DND-41 (cell line): ENCODE results near the gene BCAP31.
"Not testable (repeated sequence)": the region's sequence is repeated elsewhere in the genome, so short reads cannot be mapped to it uniquely, and the experiment has no call there.

Experiments used
- ATAC-seq: fragments of 200-7000 bp; cut with Tn5 transposase; 3 replicates; pipeline ENCODE4 v1.9.1; 2021; ENCODE audit warnings: low read depth; ENCODE audit not compliant: insufficient read depth
- DNase-seq: peaks from one replicate; pipeline ENCODE4 v3.0.0-alpha.2; 2020
- H2AFZ ChIP-seq: 2 replicates; pipeline ENCODE4 v1.6.0; 2012; ENCODE audit warnings: low read depth, low read length
- H3K27ac ChIP-seq: 2 replicates; pipeline ENCODE4 v1.5.1; 2012; ENCODE audit warnings: low read length, inconsistent platforms
- H3K27me3 ChIP-seq: fragments of 200-600 bp; sonication (generic); 2 replicates; pipeline ENCODE4 v1.6.0; 2012; ENCODE audit warnings: low read length, mild to moderate bottlenecking, inconsistent platforms; ENCODE audit not compliant: insufficient read depth, poor library complexity
- H3K36me3 ChIP-seq: 2 replicates; pipeline ENCODE4 v1.5.1; 2012; ENCODE audit warnings: low read length, inconsistent platforms; ENCODE audit not compliant: insufficient read depth
- H3K4me1 ChIP-seq: 2 replicates; pipeline ENCODE4 v1.5.1; 2012; ENCODE audit warnings: mild to moderate bottlenecking, low read length; ENCODE audit not compliant: insufficient read depth
- H3K4me2 ChIP-seq: 2 replicates; pipeline ENCODE4 v1.6.0; 2012; ENCODE audit warnings: mild to moderate bottlenecking, moderate library complexity, low read length, inconsistent platforms; ENCODE audit not compliant: insufficient read depth
- H3K4me3 ChIP-seq, 2 experiments: fragments of 200-600 bp in 1 of 2; shearing (Covaris generic) in 1 of 2; 2 replicates each; pipeline ENCODE4 v1.5.1; 2012 to 2016; ENCODE audit warnings: inconsistent platforms in 2 of 2, low read length in 2 of 2, mild to moderate bottlenecking in 2 of 2, low read depth in 1 of 2, moderate library complexity in 1 of 2
- H3K79me2 ChIP-seq: 2 replicates; pipeline ENCODE4 v1.6.0; 2012; ENCODE audit warnings: low read length, inconsistent platforms; ENCODE audit not compliant: insufficient read depth
- H3K9ac ChIP-seq: 2 replicates; pipeline ENCODE4 v1.6.0; 2012; ENCODE audit warnings: low read depth, mild to moderate bottlenecking, inconsistent platforms, low read length, moderate library complexity
- H3K9me3 ChIP-seq: 2 replicates; pipeline ENCODE4 v1.5.1; 2012; ENCODE audit warnings: low read length, moderate library complexity, mild to moderate bottlenecking, inconsistent platforms; ENCODE audit not compliant: insufficient read depth, severe bottlenecking
- H4K20me1 ChIP-seq: 2 replicates; pipeline ENCODE4 v1.6.0; 2012; ENCODE audit warnings: low read length; ENCODE audit not compliant: insufficient read depth
- CTCF ChIP-seq: IDR thresholded peaks from 2 replicates; pipeline ENCODE4 v1.5.1; 2012; ENCODE audit warnings: borderline replicate concordance, low read length, moderate library complexity, mild to moderate bottlenecking; ENCODE audit not compliant: poor library complexity, severe bottlenecking; ENCODE audit errors: extremely low read depth
- EZH2 ChIP-seq: IDR thresholded peaks from 3 replicates; pipeline ENCODE4 v1.6.1; 2012; ENCODE audit warnings: borderline replicate concordance, low read depth, mild to moderate bottlenecking, moderate library complexity, low read length, inconsistent platforms; ENCODE audit not compliant: severe bottlenecking

Gene BCAP31

DNA sequence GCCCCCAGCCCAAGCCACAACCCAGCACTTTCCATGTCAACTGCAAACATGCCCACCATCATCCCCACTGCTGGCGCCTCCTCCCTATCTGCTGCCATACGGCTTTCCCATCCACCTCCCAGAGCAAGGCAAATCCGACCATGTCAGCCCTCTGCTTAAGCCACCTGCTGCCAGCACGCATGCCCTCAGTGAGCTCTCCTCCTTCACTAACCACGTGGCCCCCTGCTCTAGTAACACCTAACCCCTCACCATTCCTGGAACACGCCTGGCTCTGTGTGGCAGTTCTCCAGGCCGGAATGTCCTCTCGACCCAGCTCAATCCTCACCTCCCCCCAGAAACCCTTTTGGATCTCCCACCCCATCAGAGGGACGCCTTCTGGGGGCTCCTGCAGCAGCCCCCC lies 17.4 kb downstream of the BCAP31 start:
- H3K4me3 ChIP-seq, result no peak overlapping the region
- TF ChIP-seq EZH2 (no peak), CTCF (no peak)

GRCh38 chrX:153705403-153706060 lies 18.7 kb downstream of the BCAP31 start:
- H3K9ac ChIP-seq, DNase-seq, H3K4me2 ChIP-seq, H4K20me1 ChIP-seq, H3K9me3 ChIP-seq, H3K79me2 ChIP-seq, H3K27ac ChIP-seq, H3K27me3 ChIP-seq, H2AFZ ChIP-seq, H3K4me1 ChIP-seq, H3K4me3 ChIP-seq, ATAC-seq: not testable (repeated sequence)
- H3K36me3 ChIP-seq, result peaks cover 48% of the 10 kb centered on the region

More for the DNA sequence above, 17.4 kb downstream of the BCAP31 start:
- DNase-seq (no peak), ATAC-seq (no peak)
- H3K27me3 ChIP-seq, result no peaks in the 10 kb centered on the region
- no peak overlapping the region for H3K9ac ChIP-seq
- H2AFZ ChIP-seq, result no peak overlapping the region
- H4K20me1 ChIP-seq, result no peaks in the 10 kb centered on the region; the same call in 1 of the 2 replicates
- H3K36me3 ChIP-seq, result peaks cover 47% of the 10 kb centered on the region
- no peak overlapping the region for H3K27ac ChIP-seq
- no peaks in the 10 kb centered on the region for H3K79me2 ChIP-seq
- H3K9me3 ChIP-seq, result no peaks in the 10 kb centered on the region
- no peak overlapping the region for H3K4me2 ChIP-seq
- no peaks in the 10 kb centered on the region for H3K4me1 ChIP-seq

GRCh38 chrX:153704631-153705402 lies 19.4 kb downstream of the BCAP31 start:
- H3K9me3 ChIP-seq, H3K4me3 ChIP-seq, H3K27ac ChIP-seq, H2AFZ ChIP-seq, H3K4me2 ChIP-seq, DNase-seq, H3K4me1 ChIP-seq, H3K27me3 ChIP-seq, H3K79me2 ChIP-seq, H4K20me1 ChIP-seq, H3K9ac ChIP-seq, ATAC-seq: not testable (repeated sequence)
- H3K36me3 ChIP-seq, result peaks cover 46% of the 10 kb centered on the region

DNA sequence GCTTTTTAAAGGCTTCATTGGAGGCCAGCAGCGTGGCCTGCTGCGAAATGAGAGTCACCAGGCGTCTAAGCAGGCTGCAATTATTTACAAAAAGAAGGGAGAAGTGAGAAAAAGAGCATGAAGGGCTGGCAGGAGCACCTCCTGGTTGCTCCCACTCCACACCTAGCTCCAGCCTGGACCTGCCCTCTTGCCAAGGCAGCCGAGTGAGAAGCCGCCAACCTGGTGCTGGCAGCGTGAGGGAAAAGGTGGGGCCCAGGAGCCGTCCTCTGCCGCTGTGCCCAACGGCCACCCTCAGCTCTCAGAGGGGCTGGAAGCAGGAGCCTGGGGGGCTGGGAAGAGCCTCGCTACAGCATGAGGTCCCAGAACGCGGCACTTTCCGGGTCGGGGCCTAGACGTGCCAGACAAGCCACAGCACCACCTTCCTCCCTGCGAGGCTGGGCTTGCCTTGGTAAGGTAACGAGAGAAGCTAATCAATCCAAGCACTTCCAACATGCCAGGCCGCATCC lies 20.1 kb downstream of the BCAP31 start:
- TF ChIP-seq EZH2, result no peak
- TF ChIP-seq CTCF, result no peak
- H3K4me1 ChIP-seq, result no peaks in the 10 kb centered on the region
- ATAC-seq (no peak), DNase-seq (no peak)
- no peak overlapping the region for H3K4me2 ChIP-seq
- H3K79me2 ChIP-seq, result no peaks in the 10 kb centered on the region
- H3K27ac ChIP-seq, result no peak overlapping the region
- H2AFZ ChIP-seq, result no peak overlapping the region
- H3K9me3 ChIP-seq, result no peaks in the 10 kb centered on the region
- no peaks in the 10 kb centered on the region for H3K27me3 ChIP-seq
- H3K36me3 ChIP-seq, result peaks cover 40% of the 10 kb centered on the region
- no peaks in the 10 kb centered on the region; the same call in 1 of the 2 replicates for H4K20me1 ChIP-seq
- no peak overlapping the region for H3K4me3 ChIP-seq
- H3K9ac ChIP-seq, result no peak overlapping the region
